T-helper 2 cell treated with Interferon-gamma antibody and Interleukin-4, amounts not matched to agents 100 ng/mL and 5 ng/mL, for 36 hours (primary cell): ENCODE measurements around the gene FHIT. TPM values are rescaled to one million over a fixed set of nuclear protein-coding genes. Genes with fewer than 3 reads are reported as not detected.

Experiments
- intact Hi-C: fragments of 100-400 bp; cut with micrococcal nuclease; formaldehyde crosslinking; loops from one replicate; pipeline ENCODE4 v1.15.1; 2023
- total RNA-seq: library from RNA; stranded (reverse); gene quantifications from 2 replicates; pipeline ENCODE4 v1.2.3, GENCODE V29; 2022

FHIT gene
- total RNA-seq, 1 donor from 2014 or later = 40.4 TPM

DNA sequence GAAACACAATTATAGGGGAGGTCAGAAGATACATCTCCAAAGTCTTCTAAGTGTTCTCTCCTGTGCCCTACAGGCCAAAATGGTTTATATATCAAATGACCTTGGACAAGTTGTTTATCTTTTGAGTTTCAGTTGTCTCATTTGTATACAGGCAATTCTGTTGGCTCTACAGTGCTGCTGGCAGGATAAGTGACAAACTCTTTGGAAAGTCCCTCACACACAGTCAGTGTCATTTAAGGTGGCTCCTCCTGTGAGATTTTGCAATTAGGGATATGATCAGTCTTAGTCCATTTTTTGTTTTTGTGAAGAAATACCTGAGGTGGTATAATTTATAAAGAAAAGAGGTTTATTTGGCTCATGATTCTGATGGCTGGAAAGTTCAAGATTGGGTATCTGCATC, 1165.6 kb downstream of the FHIT start:
- intact Hi-C loops = no loop called here

DNA sequence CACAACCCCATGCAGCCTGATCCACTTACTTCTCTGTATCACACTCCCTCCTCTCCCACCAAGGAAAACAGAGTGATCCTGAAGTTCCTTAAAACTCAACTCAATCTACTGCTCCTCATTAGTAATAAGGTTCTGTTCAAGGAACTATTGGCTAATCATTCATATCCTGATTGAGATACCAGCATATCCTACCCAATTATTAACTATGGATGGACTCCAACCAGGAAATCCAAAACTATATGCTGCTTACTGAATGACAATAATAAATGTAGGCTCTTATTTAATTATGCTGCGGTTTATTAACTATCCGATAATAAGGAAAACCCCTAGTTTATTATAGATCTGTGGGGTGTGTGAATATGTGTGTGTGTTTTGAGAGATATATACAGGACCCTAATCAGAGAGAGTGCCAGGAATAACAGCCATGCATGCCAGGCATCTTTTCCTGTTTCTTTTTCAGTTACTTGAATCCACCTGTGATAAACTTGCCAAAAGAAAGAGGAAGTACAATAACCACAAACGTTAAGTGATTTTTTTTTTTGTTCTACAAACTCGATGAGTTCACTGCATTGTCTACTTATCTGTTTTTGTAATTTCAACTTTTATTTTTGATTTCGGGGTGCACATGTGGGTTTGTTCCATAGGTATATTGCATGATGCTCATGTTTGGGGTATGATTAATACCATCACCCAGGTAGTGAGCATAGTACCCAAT, 1169.7 kb downstream of the FHIT start:
- intact Hi-C loops = loop anchor here (1.0 to 2.0 kb wide), 2 partner anchors 64 to 111 kb away; no protein-coding TSS in a partner anchor

DNA sequence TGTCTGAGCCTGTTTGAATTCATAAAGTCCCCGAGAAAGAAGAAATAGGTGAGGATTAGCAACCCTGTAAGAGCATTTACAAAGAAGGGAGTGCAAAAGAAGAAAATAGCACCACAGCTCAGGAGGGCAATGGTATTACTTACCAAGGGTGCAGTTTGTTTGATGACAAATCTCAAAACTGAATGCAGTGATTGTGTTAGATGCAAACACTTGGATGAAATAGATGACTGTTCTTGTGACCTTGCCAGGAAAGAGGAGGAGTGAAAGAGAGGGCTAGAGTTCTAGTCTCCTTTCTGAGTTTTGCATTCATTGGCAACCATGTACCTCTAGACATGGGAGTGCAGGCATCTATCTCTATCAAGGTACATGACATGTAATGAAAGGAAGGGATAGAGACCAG, 1170.6 kb downstream of the FHIT start:
- intact Hi-C loops = loop anchor here (1.0 to 2.0 kb wide), 3 partner anchors 32 to 112 kb away; no protein-coding TSS in a partner anchor

DNA sequence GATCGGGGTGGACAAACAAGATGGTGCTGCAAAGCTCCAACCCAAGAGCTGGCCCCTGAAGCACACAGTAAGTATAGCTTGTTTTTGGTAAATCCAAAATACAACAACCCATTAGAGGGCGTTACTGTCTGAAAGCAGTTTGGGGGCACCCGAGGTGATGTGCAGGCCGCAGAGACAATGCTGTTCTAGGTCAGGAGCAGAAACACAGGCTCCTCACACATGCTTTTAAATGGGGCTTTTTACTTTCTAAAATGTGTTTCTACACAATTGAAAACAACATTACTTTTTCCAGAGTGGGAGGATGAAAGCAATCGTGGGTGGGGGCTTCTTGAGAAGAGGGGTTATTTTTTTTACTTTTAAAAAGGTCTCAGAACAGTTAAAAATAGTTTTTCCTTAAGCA, 1172.2 kb downstream of the FHIT start:
- intact Hi-C loops = loop anchor here (5.0 kb wide), 2 partner anchors 627 to 1173 kb away; partner anchors contain the start of gene FHIT

DNA sequence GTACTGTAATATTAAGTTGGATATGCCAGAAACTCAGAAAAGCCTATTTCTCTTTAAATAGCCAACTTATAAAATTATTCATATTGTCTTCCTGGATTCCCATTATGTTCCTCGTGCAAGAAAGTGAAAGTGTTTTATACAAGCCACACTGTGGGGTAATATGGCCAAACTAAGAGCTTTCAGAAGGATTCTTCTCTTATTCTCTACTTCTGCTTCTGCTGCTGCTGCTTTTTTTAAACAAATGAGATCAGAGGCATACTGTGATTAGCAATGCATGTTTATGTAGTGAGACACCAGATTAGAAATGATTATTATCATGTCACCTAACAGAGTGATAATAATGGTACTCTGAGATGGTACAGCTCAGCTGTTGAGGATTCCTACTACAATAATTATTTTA, 1174.9 kb downstream of the FHIT start:
- intact Hi-C loops = loop anchor here (5.0 kb wide), 2 partner anchors 624 to 1176 kb away; partner anchors contain the start of gene FHIT

DNA sequence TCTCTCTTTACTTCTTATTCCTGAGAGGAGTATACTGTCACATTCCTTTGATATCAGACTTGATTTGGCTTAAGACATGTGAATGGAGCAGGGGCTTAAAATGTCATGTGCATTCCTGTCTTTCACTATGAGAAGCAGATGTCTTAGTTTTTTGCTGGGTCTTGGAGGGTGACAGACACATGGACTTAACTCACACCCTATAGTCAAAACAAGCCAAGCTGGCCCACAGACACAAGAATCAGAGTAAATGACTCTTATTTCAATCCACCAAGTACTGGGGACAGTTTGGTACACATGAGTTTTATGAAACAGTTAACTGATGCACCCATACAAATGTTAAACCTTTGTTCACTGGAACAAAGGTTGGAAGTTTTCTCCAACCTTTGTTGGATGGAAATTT, 1177.3 kb downstream of the FHIT start:
- intact Hi-C loops = no loop called here

DNA sequence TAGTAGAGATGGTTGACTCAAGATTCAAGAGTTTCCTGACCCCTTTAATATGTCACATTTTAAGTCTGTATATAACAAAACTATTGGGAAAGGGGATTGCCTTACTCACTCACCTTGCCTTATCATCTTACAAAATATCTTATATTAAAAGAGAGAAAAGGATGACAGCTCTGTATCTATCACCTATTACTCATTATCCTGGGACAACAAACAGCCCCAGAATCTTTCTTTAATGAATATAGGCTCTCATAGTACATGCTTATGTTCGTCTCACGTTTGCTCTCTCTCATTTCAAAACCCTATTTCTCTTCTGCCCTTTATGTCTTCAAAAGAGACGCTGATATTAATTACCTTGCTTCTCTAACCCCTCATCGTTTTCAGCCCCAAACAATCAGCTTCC, 1178.0 kb downstream of the FHIT start:
- intact Hi-C loops = no loop called here

DNA sequence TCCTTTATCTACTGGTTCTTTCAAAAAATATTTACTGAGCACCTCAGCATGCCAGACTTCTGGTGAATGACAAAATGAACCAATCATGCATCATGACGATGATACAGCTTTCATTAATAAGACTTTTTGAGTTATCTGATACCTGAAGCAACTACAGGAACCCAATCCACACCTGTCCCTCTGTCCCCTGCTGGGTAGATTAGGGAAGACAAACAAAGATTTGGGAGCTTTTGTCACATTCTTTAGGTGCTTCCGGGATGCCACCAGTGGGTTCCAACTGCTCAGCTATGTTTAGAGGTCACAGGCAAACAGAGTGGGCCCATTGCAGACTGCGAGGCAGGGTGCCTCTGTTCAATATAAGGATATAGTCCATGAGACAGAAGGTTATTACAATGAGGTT, 1180.9 kb downstream of the FHIT start:
- intact Hi-C loops = no loop called here

DNA sequence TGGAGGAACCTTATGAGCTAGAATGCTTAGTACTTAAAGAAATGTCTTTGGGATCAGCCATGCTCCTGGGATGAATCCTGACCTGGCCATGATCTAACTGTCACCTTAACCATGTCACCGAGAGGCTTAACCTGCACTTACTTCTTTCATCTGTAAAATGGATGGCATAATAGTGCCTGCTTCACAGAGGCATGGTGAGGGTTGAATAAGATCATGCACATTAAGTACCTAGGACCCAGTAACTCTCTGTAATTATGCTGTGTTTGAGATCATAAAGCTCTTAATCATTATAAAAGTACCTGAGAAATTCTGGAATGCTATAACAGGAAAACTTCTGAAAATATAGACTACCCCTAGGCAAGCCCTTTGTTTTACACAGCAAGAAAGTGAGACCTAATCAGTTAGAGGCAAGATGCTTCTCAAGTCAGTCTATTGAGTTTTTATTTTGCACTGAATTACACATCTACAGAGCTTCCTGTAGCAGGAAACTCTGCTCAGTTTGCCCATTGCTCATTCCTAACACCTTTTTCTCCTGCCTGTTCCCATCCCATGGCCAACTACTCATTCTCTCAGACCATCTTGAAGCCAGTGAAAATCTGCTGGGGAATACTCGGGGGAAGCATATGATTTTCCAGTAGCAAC, 1185.9 kb downstream of the FHIT start:
- intact Hi-C loops = no loop called here

DNA sequence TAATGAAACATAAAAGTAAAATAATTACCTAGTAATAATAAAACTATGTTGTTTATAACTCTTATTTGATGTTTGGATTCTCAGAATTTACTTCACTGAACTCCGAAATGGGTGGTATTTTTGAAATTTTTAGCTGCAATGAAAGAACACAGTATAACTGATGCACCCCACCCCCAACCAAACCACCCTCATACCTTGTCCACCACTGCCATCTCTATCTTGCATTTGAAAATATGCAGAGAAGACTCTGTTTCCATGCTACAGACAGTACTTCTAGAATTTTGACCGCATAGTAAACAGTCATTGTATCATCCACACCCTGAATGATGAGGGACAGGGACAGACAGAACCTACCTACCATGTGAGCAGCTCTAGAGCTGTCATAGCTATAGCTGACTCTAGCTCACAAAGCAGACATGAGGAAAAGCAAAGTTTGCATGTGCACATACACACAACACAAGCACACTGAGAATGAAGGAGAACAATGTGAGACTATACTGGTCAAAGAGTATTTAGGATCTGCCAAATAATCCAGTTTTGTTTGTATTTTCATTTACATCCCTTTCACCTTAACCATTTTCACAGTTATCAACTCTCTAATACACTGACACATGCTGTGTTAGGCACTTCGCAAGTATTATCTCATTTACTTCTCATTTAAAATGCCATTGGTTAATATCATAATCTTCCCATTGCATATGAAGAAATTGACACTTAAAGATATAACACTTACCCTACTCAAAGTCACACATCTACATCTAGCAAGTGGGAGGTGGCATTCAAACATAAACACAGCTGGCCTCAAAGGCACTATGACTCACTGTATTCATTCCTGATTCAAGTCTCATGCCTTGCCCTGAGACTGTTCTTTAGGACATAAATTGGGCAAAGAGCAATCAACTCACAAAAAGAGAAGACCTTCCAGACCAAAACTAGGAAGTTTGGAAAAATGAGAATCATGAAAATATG, 1186.8 kb downstream of the FHIT start:
- intact Hi-C loops = no loop called here

DNA sequence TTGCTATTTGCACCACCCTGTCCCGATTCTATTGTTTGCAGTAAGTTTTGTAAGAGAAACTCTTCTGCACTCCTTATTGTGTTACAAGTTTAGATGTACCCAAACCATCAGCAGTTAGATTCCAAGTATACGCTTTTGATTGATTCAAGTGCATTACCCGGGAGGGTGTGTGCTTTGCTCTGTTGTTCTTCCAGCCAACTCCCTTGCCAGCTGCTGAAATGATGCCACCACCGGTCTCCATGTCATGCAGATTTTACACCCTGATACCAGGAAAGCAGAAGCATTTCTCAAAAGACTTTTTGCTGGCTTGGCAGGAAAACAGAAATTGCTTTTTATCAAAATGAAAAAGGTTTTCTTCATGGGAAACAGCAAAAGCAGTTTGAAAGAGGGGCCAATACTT, 1194.8 kb downstream of the FHIT start:
- intact Hi-C loops = loop anchor here (1.0 kb wide), 1 partner anchor 8 kb away; no protein-coding TSS in a partner anchor

DNA sequence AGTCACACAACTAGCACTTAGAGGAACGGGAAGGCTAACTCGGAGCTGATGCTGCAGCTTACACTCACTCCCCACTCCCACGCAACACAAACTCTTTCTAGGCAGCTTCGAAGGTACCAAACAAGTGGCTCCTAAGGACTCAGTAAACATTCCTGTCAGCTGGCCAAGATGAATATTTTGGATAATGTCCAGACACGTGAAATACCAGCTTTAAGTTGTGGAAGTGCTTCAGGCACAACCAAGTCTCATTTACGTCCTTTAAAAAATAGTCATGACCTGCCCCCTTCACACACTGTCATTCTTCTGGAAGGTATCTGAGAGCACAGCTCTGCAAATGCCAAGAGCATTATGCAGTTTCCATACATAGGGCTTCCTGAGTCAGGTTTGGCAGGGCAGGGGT, 1195.5 kb downstream of the FHIT start:
- intact Hi-C loops = loop anchor here (1.0 kb wide), 1 partner anchor 7 kb away; no protein-coding TSS in a partner anchor

DNA sequence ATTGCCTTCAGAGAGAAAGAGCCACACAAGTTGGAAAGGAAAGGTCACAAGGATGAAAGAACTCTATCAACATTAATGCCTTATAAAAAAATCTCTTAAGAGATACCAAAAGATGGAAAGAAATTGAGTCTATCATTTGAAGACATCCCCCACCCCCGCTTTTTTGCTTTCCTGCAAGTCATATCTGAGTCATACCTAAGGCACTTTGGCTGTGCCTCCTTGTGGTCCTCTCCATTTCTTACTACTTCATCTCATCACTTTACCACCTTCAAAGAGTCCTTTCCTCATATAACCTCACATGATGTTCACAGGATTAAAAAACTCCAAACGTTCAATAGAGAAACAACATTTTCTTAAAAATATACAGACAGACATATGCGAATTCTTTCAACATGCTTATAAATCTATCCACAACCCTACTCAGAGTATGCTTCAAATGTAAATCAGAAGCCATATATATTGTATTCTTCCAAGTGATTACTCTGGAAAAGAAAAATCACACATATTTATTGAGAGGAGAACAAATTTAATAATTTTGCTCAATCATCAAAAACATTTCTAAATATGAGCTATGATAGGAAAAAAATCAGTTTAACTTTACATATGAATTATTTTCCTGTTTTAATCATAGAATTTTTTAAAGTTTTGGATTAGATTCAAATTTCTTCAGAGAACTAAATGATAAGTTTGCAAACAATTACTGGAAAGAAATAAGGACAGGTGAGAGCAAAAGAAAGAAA, 1197.6 kb downstream of the FHIT start:
- intact Hi-C loops = no loop called here

DNA sequence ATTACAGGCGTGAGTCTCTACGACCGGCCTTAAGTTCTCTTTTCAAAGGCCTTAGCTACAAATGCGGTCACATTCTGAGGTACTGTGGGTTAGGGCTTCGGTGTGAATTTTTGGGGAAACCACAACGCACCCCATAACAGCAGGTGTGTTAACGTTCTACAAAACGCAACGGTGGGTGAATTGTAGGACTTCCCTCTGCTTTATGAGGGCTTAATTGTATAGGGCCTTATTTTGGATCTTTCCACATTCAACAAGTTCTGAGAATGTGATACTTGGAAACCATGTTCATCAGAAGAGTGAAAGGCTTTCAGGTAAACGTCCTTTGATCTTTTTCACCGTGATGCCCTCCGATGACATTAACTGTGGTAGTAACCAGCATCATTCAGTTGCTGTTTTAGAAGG, 1202.8 kb downstream of the FHIT start:
- intact Hi-C loops = loop anchor here (1.0 kb wide), 3 partner anchors 8 to 37 kb away; no protein-coding TSS in a partner anchor

DNA sequence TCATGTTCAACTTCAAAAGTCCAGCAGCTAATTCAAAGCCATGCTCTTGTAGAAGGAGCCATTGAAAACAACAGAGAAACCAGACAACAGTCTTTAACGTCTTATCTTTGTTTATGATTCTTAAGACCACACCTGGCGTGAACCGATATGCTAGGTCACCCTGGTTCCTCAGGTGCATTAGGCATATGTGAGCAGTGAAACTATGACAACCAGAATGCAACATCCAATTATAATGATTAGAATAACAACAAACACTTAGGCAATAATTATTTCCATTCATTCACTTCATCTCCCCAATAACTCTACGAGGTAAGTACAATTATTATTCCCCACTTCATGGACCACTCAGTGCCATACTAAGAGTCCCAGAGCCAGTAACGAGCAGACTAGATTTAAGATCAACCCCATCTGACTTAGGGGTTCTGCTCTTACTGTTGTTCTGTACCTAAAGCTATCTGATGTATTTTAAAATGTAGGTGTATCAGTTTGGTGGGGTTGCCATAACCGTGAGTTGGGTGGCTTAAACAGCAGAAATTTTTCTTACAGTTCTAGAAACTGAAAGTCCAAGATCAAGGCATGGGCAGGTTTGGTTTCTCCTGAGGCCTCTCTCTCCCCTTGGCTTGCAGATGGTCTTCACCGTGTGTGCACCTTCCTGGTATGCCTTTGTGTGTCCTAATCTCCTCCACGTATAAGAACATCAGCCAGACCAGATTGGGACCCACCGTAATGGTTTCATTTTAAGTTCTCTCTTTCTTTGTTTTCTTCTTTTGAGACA, 1203.6 kb downstream of the FHIT start:
- intact Hi-C loops = loop anchor here (1.0 kb wide), 3 partner anchors 9 to 36 kb away; no protein-coding TSS in a partner anchor

DNA sequence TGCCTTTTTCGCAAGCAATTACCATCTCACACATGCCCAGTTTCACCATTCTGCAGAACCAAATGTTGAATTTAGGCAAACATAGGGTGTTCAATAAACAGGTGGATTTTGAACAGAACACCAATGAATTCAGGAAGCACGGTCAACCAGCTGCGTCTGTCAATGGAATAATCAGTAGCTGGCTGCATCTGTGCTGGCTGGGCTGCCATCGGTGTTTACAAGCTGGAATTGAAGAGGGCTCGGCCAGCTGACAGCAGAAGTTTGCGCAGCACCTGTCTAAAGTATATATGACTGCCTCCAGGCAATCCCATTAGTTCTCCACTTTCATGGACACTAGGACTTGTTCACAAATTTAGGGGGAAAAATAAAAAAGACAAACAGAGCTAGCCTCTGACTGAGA, 1205.0 kb downstream of the FHIT start:
- intact Hi-C loops = no loop called here

DNA sequence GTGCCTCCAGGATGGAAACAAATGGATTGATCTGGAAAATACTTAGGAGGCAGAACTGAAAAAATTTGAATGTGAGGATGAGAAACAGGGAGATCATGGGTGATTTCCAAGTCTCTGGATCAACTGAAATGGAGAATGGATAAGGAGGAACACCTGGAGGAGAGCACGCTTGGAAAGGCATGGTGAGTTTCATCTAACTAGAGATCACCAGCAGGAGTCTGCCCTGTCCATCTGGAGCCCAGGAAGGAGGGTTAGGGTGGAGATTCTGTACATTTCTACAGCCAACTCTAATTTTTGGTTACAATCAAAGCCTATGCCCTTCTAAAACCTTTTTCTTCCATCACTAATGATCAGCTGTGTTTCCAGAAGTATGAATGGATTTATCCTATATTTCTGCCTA, 1205.6 kb downstream of the FHIT start:
- intact Hi-C loops = no loop called here

DNA sequence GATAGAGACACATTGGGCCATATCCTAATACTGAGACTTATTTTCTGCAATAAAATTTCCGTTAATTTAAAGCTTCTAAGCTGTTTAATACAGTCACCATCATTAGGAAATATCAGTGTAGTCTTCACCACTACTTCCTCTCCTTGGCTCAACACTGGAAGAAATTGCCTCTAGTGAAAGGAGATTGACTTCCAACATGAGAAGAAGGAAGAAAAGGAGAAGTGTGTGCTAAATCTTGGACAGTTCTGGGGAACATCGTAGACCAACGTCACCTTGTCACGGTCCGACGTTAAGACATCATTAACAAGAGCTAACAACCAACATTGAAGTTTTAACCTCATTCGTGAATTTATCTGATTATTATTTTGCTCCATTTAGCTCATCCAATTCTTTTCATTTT, 1214.4 kb downstream of the FHIT start:
- intact Hi-C loops = no loop called here

DNA sequence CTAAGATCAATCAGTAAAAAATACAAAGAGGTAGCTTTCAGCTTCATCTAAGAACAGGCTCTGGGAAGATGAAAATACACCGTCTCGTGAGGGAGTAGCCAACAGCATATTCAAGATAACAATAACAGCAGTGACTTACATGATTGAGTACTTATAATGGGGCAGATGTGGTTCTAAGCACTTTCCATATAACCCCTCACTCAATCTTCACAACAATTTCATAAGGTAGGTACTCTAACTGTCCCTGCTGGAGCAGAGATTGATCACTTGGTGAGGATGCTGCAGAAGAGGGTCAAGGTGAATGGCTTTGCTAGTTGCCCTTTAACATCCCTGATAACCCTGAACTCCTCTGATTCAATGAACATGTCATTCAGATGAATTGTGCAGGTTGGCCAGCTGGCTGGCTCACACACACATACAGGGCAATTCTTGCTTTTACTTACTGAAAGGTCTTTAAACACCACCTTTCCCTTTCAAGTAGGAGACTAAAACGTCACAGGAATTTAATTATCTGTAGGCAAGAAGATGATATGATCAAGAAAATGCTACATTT, 1217.3 kb downstream of the FHIT start:
- intact Hi-C loops = no loop called here

DNA sequence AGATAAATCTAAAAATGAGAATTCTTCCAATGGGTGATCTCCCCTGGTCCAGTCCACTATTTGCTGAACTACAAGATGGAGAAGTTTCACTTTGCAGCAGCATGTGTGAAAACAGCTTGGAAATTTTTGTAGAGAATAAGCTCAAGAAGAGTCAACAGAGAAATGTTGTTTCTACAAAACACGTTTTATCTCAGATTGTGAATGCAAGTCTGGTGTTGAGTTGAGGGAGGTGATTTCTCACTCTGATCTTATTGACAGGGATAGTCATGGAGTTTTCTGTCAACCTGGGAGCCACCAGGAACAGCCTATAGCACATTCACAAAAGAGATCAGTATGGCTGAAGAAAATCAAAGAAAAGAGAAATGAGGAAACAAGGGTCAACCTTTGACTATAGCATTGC, 1220.3 kb downstream of the FHIT start:
- intact Hi-C loops = no loop called here
